Middle frontal gyrus (tissue), 1 donor: ENCODE data around the gene DGKD.

Experiments used
- DNase-seq: peaks from one replicate; pipeline ENCODE4 v3.0.0-alpha.2; 2015; ENCODE audit warnings: low spot score; ENCODE audit errors: extremely low spot score

The DGKD gene

DNA sequence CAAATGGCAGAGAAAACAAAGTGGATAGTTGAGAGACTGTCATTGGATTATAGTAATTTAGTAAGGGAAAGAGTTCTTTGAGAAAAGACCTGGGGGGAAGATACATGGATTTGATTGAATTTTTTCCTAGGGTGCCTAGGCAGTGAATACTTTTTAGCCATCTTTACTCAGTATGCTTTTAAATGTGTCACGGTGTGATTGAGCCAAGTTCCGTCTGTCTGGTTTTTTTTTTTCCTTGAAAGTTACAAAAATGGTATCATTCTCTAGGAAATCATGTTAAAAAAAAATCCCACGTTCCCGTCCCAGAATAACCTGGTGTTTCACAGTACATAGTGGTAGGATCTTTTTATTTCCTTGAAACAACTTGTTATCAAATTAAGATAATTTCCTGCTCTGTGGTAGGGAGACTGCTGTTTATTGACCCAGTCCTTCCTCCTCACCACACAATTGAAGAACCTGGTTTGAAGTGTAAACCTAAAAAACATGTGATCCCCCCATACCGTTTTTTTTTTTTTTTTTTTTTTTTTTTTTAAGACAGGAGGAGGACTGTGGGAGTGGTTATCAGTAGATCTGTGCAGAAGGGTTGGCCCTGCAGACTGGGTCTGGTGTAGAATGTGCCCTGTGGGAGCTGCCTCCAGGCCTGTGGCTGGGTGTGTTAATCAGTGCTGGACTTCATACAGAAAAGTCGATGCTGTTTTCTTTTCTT, 55.1 kb downstream of the DGKD start:
- DNase-seq, result no peak

DNA sequence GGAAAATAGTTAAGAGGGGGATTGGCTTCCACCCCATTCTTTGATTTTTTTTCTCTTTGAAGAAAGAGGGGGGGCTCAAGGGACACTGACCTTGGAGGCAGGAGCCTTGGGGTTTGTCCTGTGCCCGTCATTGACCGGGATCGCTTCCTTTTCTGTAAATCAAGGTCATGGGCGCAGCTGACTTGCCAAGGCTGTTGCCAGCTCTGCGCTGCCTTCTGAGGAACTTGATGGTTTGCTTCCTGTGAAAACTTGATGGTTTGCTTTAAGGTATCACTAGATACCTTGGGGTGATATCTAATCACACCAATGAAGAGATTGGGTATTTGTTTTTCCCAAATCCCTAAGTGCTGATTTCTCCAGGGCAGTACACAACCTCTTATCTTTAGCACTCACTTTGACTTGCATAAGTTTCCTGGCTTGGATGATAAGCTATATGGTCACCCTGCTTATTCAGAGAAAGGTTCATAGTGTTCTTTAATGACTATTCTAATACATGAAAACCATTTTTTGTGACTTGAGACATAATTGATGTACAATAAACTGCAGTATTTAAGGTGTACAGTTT, 56.0 kb downstream of the DGKD start:
- DNase-seq, result no peak

DNA sequence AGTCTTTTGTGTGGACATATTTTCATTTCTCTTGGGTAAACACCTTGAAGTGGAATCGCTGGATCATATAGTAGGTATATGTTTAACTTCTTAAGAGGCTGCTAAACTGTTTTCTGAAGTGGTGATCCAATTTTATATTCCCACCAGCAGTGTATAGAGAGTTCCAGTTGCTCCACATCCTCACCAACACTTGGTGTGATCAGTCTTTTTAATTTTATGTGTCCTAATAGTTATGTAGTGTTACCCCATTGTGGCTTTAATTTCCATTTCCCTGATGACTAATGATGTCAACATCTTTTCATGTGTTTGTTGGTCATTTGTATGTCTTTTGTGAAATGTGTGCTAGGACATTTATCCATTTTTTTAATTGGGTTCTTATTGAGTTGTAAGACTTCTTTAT, 56.9 kb downstream of the DGKD start:
- DNase-seq, result no peak

DNA sequence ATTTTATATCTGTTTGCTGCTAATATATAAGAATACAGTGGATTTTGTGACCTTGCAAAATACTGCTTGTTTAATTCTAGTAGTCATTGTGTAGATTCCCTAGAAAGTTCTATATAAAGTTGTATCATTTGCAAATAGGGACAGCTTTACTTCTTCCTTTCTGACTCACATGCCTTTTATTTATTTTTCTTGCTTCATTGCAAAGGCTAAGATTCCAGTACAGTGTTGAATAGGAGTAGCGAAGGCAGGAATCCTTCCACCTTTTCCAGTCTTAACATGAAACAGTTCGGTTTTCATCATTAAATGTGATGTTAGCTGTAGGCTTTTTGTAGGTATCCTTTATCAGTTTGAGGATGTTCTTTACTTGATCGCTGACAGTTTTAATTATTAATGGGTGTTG, 58.1 kb downstream of the DGKD start:
- no peak for DNase-seq

DNA sequence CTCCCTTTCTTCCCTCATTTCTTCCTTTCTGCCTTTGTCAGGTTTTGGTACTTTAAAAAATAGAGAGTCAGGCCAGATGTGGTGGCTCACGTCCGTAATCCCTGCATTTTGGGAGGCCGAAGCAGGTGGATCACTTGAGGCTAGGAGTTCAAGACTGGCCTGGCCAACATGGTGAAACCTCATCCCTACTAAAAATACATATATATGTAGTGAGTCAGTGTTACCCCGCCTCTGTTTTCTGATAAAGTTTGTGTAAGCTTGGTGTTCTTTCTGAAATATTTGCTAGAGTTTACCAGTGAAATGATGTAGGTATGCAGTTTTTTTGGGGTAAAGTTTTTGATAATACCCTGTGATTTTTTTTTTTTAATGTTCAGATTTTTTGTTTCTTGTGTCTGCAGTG, 58.8 kb downstream of the DGKD start:
- no peak for DNase-seq

DNA sequence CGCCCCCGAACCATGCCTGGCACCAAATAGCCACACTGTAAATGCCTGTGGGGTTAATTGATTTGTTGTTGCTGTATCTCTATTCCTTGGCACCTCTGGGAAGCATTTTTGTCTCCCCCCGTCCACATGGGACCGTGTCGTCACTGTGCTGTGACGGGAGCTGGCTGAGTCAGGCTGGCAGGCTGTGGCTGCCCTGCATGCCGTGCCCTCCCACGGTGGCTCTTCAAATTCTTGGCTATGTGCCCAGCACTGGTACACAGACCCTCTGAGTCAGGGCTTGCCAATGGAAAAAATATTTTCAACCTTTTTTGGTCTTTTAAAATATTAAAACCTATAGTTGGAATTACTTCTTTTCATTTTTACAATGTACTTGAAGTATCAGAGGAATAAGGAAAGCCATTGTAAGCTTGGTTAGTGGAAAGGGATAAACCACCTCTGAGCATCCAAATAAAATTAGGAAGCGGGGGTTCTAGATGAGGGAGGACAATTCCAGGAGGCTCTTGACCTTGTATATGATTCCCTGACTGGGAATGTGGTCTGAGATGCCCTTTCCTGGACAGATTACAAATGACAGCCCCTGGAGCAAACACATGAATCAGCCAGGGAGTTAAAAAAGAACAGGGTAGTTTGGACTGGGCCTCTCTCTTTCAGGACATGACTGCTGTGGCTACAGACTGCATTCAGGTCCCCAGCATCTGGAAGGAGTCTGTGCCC, 59.4 kb downstream of the DGKD start:
- DNase-seq, result no peak

DNA sequence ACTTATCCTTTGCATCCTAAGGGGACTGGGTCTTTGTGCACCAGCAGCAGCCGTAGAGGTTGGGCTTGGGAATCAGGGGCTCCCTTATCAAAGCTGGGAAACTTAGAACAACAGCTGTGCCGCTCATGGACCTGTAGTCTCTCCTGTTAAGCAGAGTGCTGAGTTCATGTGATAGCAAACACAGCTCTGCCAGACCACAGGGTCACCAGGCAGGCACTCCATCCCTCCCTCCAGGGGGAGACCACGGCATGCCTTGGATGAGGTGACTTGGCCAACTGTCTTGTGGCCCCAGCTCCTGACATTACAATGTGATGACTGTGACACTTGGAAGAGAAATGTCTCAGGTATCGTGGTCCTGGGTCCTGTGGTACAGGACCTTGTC, 60.0 kb downstream of the DGKD start:
- no peak for DNase-seq

DNA sequence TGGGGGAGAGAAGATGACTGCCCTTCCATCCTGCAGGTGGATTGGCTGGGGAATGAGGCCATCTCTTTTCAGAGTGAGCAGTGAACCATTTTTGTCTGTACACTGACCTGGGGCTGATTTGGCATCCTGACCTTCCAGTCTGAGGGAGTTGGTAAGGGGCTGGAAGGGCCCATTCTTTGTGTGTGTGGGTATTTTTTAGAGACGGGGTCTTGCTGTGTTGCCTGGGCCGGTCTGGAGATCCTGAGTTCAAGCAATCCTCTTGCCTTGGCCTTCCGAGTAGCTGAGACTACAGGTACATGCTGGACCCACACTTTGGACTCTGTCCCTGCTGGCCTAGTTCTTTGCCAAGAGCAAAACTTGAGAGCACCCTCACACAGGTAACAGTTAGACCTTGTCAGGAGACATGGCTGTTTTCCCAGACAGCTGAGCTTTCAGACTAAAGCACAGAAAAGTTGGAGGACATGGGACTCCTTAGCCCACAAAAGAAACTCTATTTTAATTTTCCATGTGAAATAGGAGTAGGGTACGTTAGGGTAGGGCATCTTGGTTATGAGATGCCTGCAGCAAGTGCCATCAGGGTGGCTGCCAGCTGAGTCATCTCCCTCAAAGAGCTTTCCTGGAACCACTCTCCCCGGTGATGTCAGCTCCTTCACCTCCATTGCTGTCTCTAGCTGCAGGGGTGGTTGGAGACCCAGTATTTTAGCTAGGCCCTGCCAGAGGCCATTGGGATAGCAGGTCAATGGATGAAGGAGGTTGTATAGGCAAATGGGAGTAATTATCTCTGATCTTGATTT, 60.7 kb downstream of the DGKD start:
- no peak for DNase-seq

DNA sequence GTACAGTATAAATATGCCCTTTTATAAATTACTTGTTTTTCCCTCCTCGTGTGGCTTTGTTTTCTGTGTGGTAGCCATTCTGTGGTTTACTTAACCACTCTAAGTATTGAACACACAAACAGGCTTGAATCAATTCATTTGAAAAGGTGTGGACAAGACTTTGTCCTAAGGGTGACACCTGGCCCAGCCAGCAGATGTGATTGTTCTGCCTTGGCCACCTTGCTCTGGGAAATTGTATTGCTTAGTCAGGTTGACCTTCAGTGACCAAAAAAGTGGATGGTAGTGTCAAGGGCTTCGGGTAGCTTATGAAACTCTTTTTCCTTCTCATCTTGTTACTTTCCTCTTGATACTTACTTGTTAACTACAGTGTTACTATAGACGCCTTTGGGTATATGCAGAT, 61.9 kb downstream of the DGKD start:
- no peak for DNase-seq

DNA sequence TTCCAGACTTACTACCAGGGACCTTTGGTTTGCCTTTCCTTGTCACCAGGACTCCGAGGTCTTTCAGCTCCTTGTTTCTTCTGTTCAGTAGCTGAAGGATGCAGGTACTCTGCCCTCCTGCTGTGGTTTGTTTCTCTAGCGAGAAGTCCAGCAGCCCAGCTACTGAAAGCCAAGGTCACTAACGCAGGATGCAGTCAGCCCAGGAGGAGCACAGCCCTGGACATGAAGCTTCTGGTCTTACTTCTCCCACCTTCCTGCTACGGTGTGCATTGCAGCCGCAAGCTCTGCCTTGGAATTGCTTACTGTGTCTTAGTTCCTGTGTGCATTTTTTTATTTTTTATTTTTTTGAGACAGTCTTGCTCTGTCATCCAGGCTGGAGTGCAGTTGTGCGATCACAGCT, 62.4 kb downstream of the DGKD start:
- no peak for DNase-seq

DNA sequence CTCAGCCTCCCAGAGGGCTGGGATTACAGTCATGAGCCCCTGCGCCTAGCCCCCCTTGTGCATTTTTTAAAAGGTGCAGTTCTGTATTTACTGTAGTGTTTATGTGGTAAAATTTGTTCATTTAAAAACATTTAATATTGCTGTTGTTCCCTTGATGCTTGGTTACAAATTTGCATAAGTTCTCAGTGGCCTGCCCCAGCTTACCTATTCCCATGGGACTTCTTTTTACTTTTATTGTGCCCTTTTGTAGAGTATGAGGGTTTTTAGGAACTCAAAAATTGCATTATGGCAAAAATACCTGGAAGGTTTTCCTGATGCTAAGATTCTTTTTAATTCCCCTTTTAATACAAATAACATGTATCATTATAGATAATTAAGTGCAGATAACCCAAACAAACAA, 63.0 kb downstream of the DGKD start:
- no peak for DNase-seq

DNA sequence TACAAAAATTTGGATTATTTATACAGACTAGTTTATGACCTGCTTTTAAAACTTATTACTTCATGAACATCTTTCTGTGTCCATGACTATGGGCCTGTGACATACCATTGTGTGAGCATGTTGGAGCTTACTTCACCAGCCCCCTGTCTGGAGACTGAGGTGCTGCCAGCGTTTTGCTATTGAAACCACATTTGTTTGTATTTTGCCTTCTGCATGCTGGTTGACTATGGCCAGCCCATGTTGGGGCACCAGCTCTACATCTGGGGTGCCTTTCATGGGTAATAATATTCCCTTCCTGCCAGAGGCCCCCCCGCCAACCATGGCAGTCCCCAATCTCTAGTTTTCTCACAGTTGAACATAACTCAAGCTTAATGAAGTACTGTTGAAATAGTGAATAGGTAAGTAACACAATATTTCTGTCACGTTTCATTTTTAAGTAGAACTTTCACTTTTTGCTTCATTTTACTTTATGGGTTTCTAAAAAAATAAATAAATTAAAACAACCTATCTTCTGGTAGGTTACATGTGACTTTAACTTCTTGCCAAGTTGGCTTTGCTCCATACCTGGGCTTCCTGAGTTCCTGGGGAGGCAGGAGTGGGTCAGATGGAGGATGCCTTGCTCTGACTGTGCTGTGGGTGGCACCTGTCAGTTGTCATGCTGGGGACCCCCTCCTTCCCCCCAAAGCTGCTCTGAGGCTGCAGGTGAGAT, 63.9 kb downstream of the DGKD start:
- DNase-seq, result no peak

DNA sequence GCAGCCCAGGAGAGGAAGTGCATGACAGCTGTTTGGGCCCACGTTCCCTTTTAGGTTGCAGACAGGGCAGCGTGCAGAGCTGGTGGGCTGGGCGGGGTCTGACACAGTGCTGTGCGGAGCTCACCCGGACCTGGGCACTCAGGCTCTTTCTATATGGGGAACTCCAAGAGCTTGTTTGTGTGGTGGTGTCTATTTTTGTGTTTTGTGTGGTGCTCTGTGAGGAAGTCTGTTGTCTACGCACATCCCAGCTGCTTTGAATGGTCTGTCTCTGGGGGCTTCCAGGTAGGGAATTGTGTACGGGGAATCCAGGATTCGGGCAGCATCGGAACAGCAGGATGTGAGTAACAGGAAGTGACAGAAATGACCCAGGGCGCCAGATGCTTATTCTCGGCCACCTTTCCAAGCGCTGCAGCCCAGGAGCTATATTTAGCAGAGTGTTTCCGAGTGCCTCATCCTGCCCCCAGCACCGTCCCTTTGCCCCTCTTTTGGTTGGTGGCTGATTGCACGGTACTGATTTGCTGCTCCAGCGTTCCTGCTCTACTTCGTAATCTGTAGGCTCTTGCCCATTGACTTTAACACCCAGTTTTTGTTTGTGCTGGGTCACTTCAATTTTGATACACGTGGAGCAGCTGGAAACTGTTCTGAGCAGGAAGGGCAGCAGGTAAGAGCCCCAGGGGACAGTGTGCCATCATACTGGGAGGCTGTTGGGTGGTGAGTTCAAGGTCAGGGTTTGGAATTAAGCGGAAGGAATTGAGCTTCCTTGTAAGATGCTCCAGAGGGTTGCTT, 64.7 kb downstream of the DGKD start:
- no peak for DNase-seq

DNA sequence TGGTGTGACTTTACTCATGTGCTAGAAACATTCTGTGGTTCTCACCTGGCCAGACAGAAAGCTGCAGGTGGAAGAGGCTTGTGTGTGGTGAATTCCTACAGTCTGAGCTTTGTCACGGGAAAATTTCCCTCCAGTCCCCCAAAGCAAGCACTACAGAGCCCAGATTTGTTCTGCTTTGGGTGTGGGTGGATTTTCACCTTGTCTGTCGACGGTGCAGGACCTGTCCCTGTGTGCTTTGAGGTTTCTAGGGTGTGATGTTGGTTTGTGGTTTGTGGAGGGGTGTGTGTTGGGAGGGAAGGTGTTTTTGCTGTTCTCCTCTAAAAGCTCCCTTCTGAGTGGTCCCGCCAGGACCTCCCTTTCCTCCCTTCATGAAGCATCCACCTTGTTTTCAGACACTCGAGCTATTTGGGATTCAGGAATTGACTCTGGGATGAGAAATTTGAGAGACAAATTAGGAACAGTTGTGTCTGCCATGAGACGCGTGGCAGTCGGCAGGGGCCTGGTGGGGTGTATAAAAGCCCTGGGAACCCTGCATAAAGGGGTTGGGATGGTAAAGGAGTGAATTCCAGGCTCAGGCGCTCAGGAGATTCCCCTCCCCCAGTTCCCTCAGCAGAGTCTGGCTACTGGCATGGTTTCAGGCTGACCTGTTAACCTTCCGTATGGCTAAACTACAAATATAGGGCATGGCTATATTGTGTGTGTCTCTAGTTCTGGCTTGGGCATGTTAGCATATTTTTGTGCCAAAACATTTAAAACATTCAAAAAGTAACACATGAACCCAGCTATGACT, 65.5 kb downstream of the DGKD start:
- no peak for DNase-seq

DNA sequence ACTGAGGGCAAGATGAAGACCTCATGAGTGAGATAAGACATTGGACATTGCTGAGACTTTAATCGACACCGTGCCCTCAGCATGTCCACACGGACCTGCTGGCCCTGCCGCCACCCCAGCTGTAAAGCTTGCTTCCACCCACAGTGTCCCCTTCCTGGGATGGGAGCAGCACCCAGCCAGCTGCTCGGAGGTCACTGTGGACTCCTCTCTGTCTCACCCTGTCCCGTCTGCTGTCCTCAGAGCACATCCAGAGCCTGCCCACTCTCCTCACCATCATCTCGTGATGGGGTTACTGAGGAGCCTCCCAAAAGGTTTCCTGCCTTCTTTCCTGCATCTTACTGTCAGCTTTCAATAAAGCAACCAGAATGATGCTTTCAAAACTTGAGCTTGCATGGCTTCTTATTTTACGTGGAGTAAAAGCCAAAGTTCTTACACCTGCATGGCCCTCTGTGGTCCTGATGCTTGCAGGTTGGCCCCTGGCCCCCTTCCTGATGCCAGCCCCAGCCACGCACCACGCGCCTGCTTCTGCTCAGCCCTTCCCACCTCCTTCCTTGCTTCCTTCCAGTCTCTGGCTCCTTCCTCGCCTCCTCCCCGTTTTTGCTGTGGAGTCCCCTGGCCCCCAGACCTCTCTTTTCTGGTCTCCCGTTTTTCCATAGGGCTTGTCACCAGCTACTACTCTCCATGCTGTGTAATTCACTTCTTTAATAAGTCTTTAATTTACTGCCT, 67.0 kb downstream of the DGKD start:
- DNase-seq, result no peak

DNA sequence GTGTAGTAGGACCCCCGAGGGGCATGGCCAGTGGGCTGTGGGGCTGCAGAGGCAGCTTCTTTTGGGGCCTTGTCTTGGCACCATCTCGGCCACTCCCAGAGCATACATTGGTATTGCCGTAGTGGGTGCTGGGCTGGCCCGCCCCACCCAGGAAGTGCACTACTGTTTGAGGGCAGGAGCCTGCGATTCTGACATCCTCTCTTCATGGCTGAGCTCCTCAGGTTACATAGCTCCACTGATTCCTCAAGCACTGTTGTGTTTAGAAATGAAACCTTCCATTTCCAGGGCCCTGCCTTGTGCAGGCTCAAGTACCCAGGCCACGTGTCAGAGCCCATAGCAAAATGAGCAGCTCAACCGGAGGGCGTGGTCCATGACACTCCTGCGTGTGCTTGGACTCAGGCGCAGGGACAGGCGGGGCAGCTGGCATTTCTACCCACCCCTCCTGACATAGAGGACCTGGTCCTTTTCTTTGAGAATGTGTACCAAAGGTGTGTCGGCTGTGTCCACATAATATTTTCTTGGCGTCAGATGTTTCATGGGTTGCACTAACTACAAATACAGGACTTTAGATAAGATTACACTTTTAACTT, 67.9 kb downstream of the DGKD start:
- DNase-seq, result no peak

DNA sequence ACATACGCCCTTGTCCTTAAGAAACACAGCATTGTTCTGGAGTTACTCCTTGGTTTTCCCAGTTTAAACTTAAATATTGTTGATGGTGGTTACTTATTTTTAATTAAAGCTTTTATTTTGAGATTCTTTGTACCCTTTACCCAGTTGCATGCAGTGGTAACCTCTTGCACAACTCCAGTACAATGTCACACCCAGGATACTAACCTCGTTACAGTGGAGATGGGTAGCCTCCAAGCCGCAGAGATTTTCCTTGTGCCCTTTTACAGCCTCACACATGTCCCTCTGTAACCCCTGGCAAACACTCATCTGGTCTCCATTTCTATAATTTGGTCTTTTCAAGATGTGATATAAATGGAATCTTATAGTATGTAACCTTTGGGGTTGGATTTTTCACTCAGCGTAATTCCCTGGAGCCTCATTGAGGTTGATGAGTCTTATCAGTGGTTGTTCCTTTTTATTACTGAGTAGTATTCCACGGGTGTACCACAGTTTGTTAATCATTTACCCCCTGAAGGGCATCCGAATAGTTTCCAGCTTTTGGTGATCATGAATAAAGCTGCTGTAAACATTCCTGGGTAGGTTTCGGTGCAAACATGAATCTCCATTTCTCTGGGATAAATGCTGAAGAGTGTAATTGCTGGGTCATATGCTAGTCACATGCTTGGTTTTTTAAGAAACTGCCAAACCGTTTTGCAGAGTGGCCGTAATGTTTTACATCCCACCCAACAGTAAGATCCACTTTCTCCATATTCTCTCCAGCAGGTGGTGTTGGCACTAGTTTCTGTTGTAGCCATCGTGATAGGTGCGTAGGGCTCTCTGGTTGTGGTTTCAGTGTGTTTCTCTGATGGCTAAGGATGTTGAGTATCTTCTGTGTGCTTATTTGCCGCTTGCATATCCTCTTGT, 68.6 kb downstream of the DGKD start:
- no peak for DNase-seq

DNA sequence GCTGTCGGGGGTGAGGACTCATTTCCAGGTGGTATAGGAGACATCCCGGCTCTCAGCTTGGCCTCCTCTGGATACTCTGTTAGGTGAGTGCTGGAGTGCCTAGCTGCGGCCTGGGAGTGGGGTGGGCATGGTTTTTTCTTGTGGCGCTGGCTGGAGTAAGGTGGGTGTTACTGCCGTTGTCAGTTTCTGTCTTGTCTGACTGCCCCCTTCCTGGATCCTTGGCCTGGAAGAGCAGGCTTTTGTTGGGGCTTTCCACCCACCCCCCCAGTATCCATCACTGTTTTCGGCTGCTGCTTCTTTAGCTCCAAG, 69.2 kb downstream of the DGKD start:
- no peak for DNase-seq
